ENCODE measurements around the gene PLS1.

DNA sequence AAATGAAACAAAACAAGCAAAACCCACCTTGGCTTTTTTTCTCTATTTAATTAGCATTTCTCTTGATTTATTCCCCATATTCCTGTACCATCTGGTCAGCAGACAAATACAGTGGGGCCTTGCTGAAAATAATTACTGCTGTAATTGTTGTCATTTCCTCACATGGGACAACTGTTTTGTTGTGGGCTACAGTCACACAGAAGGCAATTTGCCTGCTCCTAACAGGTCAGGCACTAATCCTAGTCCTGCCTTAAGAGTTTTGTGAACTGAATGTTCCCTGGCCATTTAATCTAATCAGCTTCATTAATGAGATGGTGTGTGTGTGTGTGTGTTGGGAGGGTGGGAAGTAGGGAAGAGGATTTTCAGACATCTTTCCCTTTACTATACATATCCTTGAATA, 139.3 kb downstream of the PLS1 start:
- TF ChIP-seq, protein P1, sequence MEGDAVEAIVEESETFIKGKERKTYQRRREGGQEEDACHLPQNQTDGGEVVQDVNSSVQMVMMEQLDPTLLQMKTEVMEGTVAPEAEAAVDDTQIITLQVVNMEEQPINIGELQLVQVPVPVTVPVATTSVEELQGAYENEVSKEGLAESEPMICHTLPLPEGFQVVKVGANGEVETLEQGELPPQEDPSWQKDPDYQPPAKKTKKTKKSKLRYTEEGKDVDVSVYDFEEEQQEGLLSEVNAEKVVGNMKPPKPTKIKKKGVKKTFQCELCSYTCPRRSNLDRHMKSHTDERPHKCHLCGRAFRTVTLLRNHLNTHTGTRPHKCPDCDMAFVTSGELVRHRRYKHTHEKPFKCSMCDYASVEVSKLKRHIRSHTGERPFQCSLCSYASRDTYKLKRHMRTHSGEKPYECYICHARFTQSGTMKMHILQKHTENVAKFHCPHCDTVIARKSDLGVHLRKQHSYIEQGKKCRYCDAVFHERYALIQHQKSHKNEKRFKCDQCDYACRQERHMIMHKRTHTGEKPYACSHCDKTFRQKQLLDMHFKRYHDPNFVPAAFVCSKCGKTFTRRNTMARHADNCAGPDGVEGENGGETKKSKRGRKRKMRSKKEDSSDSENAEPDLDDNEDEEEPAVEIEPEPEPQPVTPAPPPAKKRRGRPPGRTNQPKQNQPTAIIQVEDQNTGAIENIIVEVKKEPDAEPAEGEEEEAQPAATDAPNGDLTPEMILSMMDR (IDR thresholded peaks at IDR 0.05) = no peak
- TF ChIP-seq TCF7L2 (IDR thresholded peaks at IDR 0.05; ENCODE audit: low read depth, low read length) = no peak
- TF ChIP-seq, protein P2, sequence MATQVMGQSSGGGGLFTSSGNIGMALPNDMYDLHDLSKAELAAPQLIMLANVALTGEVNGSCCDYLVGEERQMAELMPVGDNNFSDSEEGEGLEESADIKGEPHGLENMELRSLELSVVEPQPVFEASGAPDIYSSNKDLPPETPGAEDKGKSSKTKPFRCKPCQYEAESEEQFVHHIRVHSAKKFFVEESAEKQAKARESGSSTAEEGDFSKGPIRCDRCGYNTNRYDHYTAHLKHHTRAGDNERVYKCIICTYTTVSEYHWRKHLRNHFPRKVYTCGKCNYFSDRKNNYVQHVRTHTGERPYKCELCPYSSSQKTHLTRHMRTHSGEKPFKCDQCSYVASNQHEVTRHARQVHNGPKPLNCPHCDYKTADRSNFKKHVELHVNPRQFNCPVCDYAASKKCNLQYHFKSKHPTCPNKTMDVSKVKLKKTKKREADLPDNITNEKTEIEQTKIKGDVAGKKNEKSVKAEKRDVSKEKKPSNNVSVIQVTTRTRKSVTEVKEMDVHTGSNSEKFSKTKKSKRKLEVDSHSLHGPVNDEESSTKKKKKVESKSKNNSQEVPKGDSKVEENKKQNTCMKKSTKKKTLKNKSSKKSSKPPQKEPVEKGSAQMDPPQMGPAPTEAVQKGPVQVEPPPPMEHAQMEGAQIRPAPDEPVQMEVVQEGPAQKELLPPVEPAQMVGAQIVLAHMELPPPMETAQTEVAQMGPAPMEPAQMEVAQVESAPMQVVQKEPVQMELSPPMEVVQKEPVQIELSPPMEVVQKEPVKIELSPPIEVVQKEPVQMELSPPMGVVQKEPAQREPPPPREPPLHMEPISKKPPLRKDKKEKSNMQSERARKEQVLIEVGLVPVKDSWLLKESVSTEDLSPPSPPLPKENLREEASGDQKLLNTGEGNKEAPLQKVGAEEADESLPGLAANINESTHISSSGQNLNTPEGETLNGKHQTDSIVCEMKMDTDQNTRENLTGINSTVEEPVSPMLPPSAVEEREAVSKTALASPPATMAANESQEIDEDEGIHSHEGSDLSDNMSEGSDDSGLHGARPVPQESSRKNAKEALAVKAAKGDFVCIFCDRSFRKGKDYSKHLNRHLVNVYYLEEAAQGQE (IDR thresholded peaks at IDR 0.05; ENCODE audit: insufficient read depth in 1 of 2, low read depth in 2 of 2, low read length in 1 of 2) = no peak
